Left colon (tissue), 2 donors: Measurements from ENCODE around the gene SLC6A11. TPM values are rescaled to one million over a fixed set of nuclear protein-coding genes. Genes with fewer than 3 reads are reported as not detected.

Experiments
- ATAC-seq: fragments of 200-7000 bp; cut with Tn5 transposase; one replicate; pipeline ENCODE4 v1.9.1; 2020; ENCODE audit warnings: mild to moderate bottlenecking, moderate library complexity
- DNase-seq, 2 donors: peaks; one replicate each; pipeline ENCODE4 v3.0.0-alpha.2; 2020
- intact Hi-C, 2 donors: fragments of 100-400 bp; cut with DNase I in 1 of 2; cut with micrococcal nuclease in 1 of 2; formaldehyde crosslinking; loops; one replicate each; pipeline versions ENCODE4 v1.11.2 to v1.14.0; 2022; cut with DNase I, micrococcal nuclease
- long read RNA-seq: library from polyadenylated mRNA; unstranded; transcript quantifications from one replicate; pipeline ENCODE4 v2.0.0, GENCODE V29; 2021
- total RNA-seq, 2 donors: library from RNA; stranded (reverse); fragmentation: NEBNext Ultra II Directional; extraction: Animal tissue kit (Norgen Biotek cat#: 25700); gene quantifications; one replicate each; pipeline ENCODE4 v1.2.1, GENCODE V29; 2021
- donor health status: DM: no; HTN: no; CAD: no.
- donor health status: DM: yes; HTN: yes; CAD: no.

The SLC6A11 gene
- under 1 TPM in 1 of 2 donors, not detected in 1; 0.08 TPM for total RNA-seq
- long read RNA-seq = 0 reads

- DNase-seq (no peak), ATAC-seq (no peak)
- intact Hi-C loops = no loop called here
Observed at GRCh38 chr3:10816019-10816862, at the start of gene SLC6A11. Gene SLC6A11 (plus strand): TSS chr3:10816228. CDS start chr3:10816266, 38 bp downstream.

- intact Hi-C loops = loop anchor here in 1 of 2 donors (10.0 kb wide), 1 partner anchor 286 kb away; no protein-coding TSS in a partner anchor
- DNase-seq (no peak), ATAC-seq (no peak)
Observed at GRCh38 chr3:10768708-10769394, 47.2 kb upstream of the SLC6A11 start.

DNA sequence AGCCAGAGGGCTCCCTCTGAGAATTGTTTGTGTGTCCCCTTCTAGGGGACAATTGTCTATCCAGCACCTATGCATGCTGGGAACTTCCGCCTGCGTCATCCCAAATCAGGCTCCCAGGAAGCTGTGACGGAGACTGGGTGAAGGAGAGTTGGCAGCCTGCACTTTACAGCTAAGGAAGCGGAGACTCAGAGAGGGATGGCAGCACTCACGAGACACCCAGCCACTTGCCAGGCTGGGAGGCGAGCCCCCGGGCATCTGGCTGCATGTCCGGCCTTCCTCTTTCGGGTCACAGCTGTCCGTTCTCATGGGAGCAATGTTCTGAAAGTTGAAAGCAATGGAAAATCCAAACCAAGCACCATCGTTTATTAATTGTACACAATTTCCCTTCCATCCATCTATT lies 45.5 kb upstream of the SLC6A11 start:
- intact Hi-C loops = no loop called here
- no peak for DNase-seq
- no peak for ATAC-seq

DNA sequence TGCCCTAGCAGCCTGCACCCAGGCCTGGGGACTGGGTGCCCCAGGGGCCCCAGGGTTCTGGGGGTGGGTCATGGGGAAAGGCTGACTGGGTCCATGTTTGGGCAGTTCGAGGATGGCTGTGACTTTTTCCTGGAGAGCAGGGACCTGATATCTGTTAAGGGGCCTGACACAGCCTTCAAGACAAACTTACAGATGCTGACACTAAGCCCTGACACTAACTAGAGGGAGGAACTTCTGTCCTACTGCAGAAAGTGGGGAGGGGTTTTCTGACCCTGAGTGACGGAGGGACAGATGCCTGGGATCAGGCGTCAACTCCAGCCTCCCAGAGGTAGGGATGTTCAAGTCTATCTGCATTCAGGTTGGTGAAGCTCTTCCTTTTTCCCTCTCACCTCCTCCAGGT lies 45.0 kb upstream of the SLC6A11 start:
- DNase-seq (no peak), ATAC-seq (no peak)
- intact Hi-C loops = no loop called here

DNA sequence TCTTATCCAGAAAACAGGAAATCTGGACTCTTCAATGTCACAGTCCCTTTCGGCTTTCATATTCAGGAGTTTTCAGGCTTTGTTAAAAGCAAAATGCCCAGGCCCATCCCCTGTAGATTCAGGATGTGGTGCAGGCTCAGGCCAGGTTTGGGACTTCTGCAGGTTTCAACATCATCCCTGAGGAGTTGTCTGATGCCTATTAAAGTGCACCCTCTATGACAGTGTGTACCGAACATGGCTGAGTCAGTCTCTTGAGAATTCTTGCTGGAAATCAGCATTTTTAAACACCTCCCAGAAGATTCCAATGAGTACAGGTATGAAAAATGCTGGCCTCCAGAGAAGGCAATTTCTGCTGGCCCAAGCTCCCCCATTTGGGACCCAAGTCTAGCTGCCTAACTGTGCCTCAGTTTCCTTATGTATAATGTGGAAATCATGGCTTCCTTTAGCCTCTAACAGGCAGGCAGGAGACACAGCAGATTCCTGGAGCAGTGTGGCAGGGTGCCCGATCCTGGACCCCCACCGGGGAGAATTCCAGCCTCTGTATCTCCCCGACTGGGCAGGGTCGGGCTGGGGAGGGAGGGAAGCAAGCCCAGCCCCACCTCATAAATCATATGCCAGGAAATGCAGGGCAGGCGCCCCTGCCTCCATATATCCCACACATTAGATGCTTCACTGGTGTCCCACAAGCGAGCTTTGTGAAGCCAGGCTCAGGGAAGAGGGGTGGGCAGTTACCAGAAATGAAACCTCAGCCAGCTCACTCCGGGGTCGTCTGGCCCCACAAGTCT lies 44.4 kb upstream of the SLC6A11 start:
- intact Hi-C loops = no loop called here
- DNase-seq = no peak
- no peak for ATAC-seq

GRCh38 chr3:10772271-10773161 lies 43.5 kb upstream of the SLC6A11 start:
- ATAC-seq (no peak), DNase-seq (no peak)
- intact Hi-C loops = no loop called here

DNA sequence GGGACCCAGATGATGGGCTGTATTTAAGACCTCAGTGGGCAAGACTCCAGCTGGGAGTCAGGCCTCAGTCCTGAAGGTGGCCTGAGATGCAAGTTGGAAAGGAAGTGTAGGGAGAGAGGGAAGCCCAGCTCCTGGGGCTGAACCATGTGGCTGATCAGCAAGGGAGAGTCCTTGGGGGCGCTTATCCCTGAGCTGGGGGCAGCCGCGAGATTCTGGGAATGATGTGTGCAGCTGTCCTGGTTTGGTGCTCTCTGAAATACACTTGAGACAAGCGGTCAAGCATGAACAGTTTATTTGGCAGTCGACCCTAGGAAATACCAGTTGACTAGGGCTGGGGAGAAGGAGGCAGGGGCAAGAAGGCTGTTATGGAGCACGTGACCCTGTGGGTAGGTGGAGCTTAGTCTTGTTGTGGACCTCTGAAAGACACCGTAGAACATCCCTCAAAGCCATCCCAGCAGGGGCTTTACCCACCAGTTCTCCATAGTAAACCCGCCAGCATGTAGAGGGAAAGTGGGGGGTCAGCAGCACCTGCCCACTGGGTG lies 41.8 kb upstream of the SLC6A11 start:
- no peak for DNase-seq
- no peak for ATAC-seq
- intact Hi-C loops = no loop called here

DNA sequence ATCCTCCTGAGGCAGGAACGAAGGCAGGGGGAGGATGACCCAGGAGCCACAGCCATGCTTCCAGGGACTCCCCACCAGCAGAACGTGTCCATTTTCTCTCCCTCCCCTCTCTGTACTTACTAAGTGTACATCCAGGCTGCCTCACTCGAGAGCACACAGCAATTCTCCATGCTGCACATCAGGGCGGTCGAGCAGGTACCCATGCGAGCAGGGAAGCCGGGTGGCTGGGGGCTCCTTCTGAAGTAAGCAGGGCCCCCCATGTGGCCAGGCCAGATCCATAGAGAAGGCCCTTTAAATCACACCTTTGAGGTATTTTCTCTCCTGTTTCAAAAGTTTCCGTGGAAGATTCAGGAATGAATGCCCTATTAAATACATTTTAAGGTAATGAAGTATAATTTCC lies 41.2 kb upstream of the SLC6A11 start:
- ATAC-seq (no peak), DNase-seq (no peak)
- intact Hi-C loops = no loop called here

DNA sequence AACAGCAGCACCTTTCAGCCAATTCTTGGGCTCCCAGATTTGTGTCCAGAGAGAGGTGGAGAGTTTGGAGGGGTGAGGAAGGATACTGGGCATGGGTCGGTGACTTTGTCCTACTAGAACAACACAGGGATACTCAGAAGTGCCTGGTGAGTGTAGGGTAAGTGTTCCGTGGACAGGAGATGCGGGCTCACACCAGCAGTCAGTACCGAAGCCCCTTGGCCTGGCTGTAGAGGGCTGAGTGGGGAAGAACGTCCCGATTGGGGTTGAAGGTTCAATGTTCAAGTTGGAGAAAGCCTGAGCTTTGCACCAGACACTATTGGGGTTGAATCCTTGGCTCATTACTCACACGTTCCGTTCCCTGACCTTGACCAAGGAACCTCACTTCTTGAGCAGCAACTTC lies 40.8 kb upstream of the SLC6A11 start:
- ATAC-seq (no peak), DNase-seq (no peak)
- intact Hi-C loops = no loop called here

DNA sequence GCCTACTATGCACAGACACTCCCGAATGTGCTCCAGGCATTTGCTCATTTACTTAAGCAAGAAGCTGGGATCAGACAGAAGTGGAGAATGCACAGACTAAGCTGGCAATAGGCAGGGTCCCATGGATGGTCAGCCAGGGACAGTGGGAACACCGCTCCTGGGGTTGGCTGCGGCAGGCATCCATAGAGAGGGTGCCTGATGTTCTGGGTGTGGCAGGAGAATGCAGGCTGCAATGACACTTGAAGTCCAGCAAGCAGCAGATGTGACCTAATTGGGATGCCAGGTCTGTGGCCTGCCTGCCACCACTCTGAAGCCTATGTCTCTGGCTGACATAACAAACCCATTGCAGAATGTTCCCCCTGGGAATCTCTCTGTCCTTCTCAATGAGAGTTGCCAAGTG lies 40.2 kb upstream of the SLC6A11 start:
- intact Hi-C loops = no loop called here
- DNase-seq = no peak

GRCh38 chr3:10777627-10778026 lies 38.4 kb upstream of the SLC6A11 start:
- intact Hi-C loops = no loop called here
- DNase-seq (no peak), ATAC-seq (no peak)

More for the DNA sequence above, 40.2 kb upstream of the SLC6A11 start:
- no peak for ATAC-seq

DNA sequence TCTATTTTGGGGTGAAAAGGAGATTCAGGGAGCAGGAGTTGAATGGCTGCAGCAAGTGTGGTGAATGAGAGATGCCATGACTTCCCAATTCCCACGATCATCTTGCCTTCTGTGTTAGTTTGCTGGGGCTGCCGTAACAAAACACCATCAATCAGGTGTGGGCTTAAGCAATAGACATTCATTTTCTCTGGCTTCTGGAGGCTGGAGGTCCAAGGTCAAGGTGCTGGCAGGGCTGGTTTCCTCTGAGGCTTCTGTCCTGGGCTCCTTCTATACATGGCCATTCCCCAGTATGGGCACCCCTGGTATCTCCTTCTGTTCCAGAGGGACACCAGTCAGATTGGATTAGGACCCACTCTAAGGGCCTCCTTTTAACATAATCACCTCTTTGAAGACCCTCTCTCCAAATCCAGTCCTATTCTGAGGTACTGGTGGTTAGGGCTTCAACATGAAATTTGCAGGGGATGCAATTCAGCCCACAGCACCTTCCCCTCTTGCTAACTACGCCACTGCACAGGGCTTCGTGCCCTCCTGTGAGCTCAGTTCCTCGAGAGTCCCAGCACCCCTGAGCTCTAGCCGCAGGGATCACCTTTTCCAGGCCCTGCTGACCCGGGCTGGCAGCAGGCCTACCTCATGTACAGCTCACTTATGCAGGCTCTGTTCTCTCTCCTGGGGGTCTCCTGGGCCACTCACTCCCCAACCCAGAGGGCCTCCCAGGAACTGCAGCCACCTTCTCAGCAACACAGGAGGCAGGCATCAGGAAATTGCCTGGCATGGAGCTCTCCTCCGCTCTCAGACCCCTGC lies 37.3 kb upstream of the SLC6A11 start:
- DNase-seq (no peak), ATAC-seq (no peak)
- intact Hi-C loops = no loop called here

DNA sequence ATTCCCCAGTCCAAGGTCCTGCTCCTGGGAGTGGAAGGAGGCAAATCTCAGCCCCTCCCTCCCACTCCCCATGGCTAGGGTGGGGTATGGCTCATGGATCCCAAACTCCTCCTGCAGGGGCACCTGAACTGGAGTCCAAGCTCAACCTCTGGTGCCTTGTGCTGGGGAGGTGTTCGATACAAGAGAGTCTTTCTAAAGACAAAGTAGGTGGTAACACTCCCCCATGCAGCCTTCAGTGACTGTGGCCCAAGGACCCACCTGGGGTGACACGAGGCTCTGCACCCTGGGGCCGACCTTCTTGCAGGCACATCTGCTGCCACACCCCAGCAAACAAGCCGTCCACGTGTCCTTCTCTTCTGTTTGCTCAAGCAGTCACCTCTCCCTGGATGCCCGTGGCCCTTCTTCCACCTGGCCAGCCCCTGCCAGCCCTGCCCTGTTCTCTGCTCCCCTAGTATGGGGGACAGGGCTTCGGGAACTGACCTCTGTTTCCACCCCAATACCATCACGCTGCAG lies 36.7 kb upstream of the SLC6A11 start:
- DNase-seq (no peak), ATAC-seq (peak; percentile 34)
- intact Hi-C loops = no loop called here

DNA sequence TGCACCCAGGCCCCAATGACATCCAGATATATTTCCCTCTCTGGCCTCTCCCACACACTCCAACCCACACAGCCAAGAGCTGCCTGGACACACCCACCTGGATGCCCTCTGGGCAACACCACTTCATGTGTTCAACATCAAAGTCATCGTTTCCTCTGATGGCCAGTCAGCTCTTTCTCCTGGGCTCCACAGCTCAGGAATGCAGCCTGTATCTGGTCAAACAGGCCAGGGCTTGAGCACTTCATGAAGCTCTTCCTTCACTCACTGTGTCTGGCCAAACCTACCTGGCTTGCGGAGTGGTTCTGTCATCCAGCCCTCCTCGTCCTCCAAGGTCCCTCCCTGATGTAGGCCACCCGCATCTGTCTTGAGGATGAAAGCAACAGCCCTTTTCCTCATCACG lies 35.8 kb upstream of the SLC6A11 start:
- no peak for ATAC-seq
- no peak for DNase-seq
- intact Hi-C loops = no loop called here

GRCh38 chr3:10780922-10781321 lies 35.1 kb upstream of the SLC6A11 start:
- ATAC-seq (no peak), DNase-seq (no peak)
- intact Hi-C loops = no loop called here

DNA sequence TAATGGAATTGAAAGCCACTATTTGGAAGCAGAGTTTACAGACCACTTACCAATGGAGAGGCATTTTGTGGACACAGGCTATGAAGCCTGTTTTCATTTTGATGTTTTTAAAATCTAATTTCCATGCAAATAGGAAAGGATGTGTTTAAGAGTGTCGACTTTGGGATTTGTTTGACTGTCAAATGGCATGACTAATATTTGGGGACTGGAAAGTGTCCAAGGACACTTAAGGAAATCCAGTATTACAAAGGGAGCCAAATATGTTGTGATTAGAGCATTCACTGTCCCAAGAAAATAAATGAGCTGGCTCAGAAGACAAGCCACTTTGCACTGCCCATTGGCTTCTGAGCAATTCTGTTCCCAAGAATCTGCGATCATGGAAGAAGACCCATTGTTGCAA lies 34.0 kb upstream of the SLC6A11 start:
- intact Hi-C loops = no loop called here
- ATAC-seq = no peak
- DNase-seq = no peak
